Measurements from ENCODE around the gene PLCB1.
"Not testable (repeated sequence)": the region's sequence is repeated elsewhere in the genome, so short reads cannot be mapped to it uniquely, and the experiment has no call there.

Gene PLCB1

DNA sequence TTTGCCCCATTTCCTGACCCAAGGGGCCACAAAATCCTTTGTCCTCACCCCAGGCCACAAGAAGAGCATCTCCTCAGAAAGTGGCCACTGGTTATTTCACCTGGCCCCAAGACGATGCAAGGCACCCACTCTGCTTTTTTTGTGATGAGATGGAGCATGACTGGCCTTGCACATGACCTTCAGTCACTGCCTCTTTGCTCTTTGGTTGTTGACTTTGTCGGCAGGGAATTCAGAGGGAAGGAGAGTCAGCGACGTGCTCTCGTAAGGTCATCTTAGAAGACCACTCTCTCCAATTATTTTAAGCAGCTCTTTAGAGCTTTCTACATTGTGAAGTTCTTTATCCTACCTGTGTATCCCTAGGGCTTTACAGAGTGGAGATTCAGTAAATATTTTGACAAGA lies 306.7 kb downstream of the PLCB1 start:
- Histone ChIP-seq H3K4me1 (ENCODE audit: control insufficient read depth, insufficient read depth, low read length) (no peaks in the 10 kb centered on the region), H3K4me3 (ENCODE audit: insufficient read depth, low read depth, low read length) (no peak overlapping the region), H3K36me3 (ENCODE audit: control insufficient read depth, insufficient read depth, low read length) (no peaks in the 10 kb centered on the region), H3K27ac (ENCODE audit: insufficient read depth, low read depth, low read length, poor library complexity, severe bottlenecking) (no peak overlapping the region), H3K27me3 (ENCODE audit: control insufficient read depth, insufficient read depth, low read length, poor library complexity, severe bottlenecking) (no peaks in the 10 kb centered on the region), H3K9me3 (ENCODE audit: control insufficient read depth, low read length) (no peaks in the 10 kb centered on the region)
- WGBS, 2 experiments: 92 to 99% methylated on average over 4 to 5 of the region's 5 CpGs

DNA sequence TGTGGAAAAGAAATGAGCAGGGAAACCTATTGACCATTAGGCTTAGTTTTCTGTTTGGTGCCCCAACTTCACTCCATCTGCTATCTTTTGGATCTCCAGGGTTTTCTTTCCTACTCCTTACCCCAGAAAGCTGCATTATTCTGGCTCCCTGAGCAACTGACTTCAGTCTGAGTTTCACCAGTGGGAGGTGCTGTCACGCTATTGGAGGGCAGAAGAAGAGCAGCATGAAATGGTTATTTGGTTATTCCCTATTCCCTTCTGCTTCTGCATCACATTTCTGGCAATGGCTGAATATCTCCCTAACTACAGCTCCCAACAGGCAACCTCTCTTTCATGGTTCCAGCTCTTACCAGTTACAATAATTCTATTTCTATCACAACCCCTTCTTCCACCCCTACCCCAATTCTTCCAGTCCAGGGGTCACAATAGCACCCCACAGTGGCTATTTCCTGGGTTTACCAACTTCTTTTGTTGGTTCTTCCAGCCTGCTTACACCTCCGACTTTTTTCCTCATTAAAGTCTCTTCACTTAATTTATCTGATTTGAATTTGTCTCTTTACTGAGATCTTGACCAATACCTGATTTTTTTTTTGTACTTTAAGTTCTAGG lies 311.5 kb downstream of the PLCB1 start:
- 90 to 96% methylated on average over 2 of the region's 2 CpGs for WGBS, 2 experiments

DNA sequence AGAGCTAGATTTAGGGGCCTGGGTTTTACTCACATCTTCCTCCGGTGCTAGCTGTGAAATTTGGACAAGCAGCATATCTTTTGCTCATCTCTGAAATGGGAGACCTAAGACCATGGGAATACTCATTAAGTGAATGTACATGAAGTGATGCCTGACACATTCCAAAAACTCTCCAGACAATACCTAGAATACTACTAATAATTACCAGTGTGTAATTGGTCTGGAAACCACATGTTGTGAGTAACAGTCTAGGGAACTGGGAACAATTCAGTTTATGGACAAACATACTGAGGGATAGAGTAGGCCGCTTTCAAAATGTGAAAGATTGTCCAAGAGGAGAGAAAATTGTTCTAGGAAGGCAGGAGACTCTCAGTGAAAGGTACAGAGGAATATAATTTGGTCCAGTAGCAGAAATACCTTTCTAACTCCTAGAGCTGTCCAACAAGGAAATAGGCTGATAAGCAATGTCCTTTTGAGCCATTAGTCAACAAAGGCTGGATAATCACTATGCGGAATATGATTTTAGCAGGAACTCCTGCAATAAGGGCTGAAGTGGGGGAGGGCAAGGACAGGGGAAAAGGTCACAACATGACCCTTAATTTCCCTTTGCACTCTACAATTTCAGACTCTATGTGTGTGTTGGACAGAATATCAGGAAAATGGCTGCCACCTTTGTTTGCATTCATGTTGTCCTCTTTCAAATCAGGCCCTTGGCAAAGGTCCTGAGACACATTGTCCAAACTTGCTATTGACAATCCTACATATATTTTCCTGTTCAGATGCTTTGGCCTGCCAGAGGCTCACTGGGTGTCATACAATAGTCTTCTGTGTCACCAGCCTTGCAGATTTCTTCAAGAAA lies 315.4 kb downstream of the PLCB1 start:
- Histone ChIP-seq H3K4me1 (ENCODE audit: control insufficient read depth, insufficient read depth, low read length) (no peaks in the 10 kb centered on the region), H3K27ac (ENCODE audit: insufficient read depth, low read depth, low read length, poor library complexity, severe bottlenecking) (no peak overlapping the region), H3K36me3 (ENCODE audit: control insufficient read depth, insufficient read depth, low read length) (no peaks in the 10 kb centered on the region), H3K27me3 (ENCODE audit: control insufficient read depth, insufficient read depth, low read length, poor library complexity, severe bottlenecking) (no peaks in the 10 kb centered on the region), H3K9me3 (ENCODE audit: control insufficient read depth, low read length) (no peaks in the 10 kb centered on the region), H3K4me3 (ENCODE audit: insufficient read depth, low read depth, low read length) (no peak overlapping the region)
- WGBS, 2 experiments: 92% methylated on average over 3 of the region's 3 CpGs

More for the DNA sequence above, 311.5 kb downstream of the PLCB1 start:
- Histone ChIP-seq H3K36me3 (ENCODE audit: control insufficient read depth, insufficient read depth, low read length) (no peaks in the 10 kb centered on the region), H3K27ac (ENCODE audit: insufficient read depth, low read depth, low read length, poor library complexity, severe bottlenecking) (no peak overlapping the region), H3K4me3 (ENCODE audit: insufficient read depth, low read depth, low read length) (no peak overlapping the region), H3K4me1 (ENCODE audit: control insufficient read depth, insufficient read depth, low read length) (no peaks in the 10 kb centered on the region), H3K9me3 (ENCODE audit: control insufficient read depth, low read length) (no peaks in the 10 kb centered on the region), H3K27me3 (ENCODE audit: control insufficient read depth, insufficient read depth, low read length, poor library complexity, severe bottlenecking) (no peaks in the 10 kb centered on the region)

DNA sequence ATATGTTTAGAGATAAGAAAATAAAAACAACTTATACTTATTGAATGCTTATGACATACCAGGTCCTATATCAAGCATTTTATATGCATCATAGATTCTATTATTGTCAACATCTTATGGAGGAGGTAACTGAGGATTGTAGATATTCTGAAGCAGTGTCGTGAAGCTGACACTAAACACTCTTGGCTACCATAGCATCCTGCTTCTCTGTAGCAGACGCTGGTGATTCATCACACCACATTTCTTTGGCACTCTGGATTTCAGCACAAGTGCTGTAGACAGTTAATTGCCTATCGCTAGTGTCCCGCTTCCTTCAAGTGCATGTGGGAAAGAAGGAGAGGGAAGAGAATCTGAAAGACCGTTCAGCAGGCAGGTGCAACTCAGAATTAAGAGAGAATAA lies 317.1 kb downstream of the PLCB1 start:
- Histone ChIP-seq H3K4me1 (ENCODE audit: control insufficient read depth, insufficient read depth, low read length) (no peaks in the 10 kb centered on the region), H3K27ac (ENCODE audit: insufficient read depth, low read depth, low read length, poor library complexity, severe bottlenecking) (no peak overlapping the region), H3K36me3 (ENCODE audit: control insufficient read depth, insufficient read depth, low read length) (no peaks in the 10 kb centered on the region), H3K9me3 (ENCODE audit: control insufficient read depth, low read length) (no peaks in the 10 kb centered on the region), H3K4me3 (ENCODE audit: insufficient read depth, low read depth, low read length) (no peak overlapping the region), H3K27me3 (ENCODE audit: control insufficient read depth, insufficient read depth, low read length, poor library complexity, severe bottlenecking) (no peaks in the 10 kb centered on the region)
- WGBS, 2 experiments: 93 to 95% methylated on average over 5 of the region's 5 CpGs

DNA sequence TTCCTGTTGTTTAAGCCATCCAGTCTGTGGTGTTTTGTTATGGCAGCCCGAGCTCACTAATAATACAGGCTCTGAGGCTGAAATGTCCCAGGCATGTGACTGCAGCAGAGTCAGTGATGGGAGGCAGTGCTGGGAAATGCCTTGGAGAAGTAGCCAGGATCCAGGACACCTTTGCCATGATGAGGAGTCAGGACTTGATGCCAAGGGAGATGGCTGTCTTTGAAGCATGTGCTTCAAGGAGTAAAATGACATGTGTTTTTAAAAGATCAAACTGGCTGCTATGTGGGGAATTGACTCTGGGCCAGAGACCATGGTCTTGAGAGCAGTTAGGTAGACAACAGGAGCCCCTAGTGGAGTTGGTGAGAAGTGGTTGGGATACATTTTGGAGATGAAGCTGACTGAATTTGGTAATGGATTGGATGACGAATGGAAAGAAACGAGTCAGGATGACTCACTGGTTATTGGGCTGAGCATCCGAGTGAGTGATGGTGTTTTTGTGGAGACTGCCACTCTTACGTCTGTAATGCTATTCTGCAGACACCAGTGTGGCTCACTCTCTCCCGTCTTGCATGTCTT lies 322.2 kb downstream of the PLCB1 start:
- 76 to 90% methylated on average over 6 of the region's 6 CpGs for WGBS, 2 experiments
- no peak overlapping the region for H3K27ac ChIP-seq (ENCODE audit: insufficient read depth, low read depth, low read length, poor library complexity, severe bottlenecking)

DNA sequence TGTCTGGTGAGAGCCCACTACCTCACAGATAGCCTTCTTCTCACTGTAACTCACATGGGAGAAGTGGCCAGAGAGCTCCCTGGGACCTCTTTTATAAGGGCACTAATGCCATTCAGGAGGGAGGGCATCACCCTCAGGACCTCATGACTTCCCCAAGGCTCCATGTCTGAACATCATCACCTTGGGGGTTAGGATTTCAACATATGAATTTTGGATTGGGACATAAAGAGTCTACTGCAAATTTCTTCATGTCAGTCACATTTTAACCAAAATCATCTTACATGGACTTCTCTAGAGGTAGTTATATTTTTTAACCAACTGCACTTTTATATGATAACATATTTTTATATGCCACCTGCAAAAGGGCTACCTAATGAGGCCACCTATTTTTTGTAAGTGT lies 324.7 kb downstream of the PLCB1 start:
- Histone ChIP-seq H3K27ac (ENCODE audit: insufficient read depth, low read depth, low read length, poor library complexity, severe bottlenecking) (no peak overlapping the region), H3K9me3 (ENCODE audit: control insufficient read depth, low read length) (no peaks in the 10 kb centered on the region), H3K36me3 (ENCODE audit: control insufficient read depth, insufficient read depth, low read length) (no peaks in the 10 kb centered on the region), H3K4me1 (ENCODE audit: control insufficient read depth, insufficient read depth, low read length) (no peaks in the 10 kb centered on the region), H3K27me3 (ENCODE audit: control insufficient read depth, insufficient read depth, low read length, poor library complexity, severe bottlenecking) (no peaks in the 10 kb centered on the region), H3K4me3 (ENCODE audit: insufficient read depth, low read depth, low read length) (no peak overlapping the region)

More for the DNA sequence above, 322.2 kb downstream of the PLCB1 start:
- Histone ChIP-seq H3K36me3 (ENCODE audit: control insufficient read depth, insufficient read depth, low read length) (no peaks in the 10 kb centered on the region), H3K4me1 (ENCODE audit: control insufficient read depth, insufficient read depth, low read length) (no peaks in the 10 kb centered on the region), H3K9me3 (ENCODE audit: control insufficient read depth, low read length) (no peaks in the 10 kb centered on the region), H3K27me3 (ENCODE audit: control insufficient read depth, insufficient read depth, low read length, poor library complexity, severe bottlenecking) (no peaks in the 10 kb centered on the region), H3K4me3 (ENCODE audit: insufficient read depth, low read depth, low read length) (no peak overlapping the region)

DNA sequence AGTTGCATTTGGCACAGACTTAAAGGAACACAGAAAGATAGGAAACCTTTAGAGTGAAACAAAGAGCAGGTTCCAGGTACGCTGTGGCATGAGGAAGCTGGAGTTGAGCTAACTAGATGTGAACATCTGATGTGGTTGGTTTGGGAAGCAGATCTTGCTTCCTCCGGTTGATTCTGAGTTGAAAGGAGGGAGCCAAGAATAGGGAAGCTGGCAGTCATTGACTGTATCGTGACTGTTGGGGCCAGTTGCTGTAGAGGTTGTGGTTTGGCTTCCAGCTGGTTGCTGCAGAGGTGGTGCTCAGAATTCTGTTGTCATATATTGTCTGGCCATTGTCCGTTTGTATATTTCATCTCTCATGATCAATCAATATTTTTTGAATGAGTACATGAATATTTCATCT lies 325.9 kb downstream of the PLCB1 start:
- Histone ChIP-seq H3K27ac (ENCODE audit: insufficient read depth, low read depth, low read length, poor library complexity, severe bottlenecking) (no peak overlapping the region), H3K27me3 (ENCODE audit: control insufficient read depth, insufficient read depth, low read length, poor library complexity, severe bottlenecking) (no peaks in the 10 kb centered on the region), H3K9me3 (ENCODE audit: control insufficient read depth, low read length) (no peaks in the 10 kb centered on the region), H3K36me3 (ENCODE audit: control insufficient read depth, insufficient read depth, low read length) (no peaks in the 10 kb centered on the region), H3K4me3 (ENCODE audit: insufficient read depth, low read depth, low read length) (no peak overlapping the region), H3K4me1 (ENCODE audit: control insufficient read depth, insufficient read depth, low read length) (no peaks in the 10 kb centered on the region)
- WGBS, 2 experiments: 78 to 86% methylated on average over 3 to 4 of the region's 4 CpGs

DNA sequence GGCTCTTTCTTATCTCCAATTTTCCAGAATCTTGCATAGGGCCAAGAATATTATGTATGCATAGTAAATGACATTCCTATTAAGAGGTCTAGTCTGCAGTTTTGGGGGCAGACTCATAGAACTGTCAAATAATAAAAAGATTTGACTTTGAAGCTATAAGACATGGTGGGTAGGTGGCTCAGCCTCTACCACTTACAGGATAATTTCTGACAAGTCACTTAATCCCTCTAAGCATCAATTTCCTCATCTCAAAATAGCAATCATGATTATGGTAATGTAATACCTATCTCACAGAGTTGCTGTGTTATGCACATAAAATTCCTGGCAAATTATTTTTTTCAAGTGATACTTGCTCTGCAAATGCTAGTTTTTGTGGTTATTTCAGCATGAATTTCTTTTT lies 329.1 kb downstream of the PLCB1 start:
- no peaks in the 10 kb centered on the region for H3K27me3 ChIP-seq (ENCODE audit: control insufficient read depth, insufficient read depth, low read length, poor library complexity, severe bottlenecking)
- H3K4me1 ChIP-seq (ENCODE audit: control insufficient read depth, insufficient read depth, low read length): no peaks in the 10 kb centered on the region
- H3K27ac ChIP-seq (ENCODE audit: insufficient read depth, low read depth, low read length, poor library complexity, severe bottlenecking): no peak overlapping the region
- H3K4me3 ChIP-seq (ENCODE audit: insufficient read depth, low read depth, low read length): no peak overlapping the region
- no peaks in the 10 kb centered on the region for H3K9me3 ChIP-seq (ENCODE audit: control insufficient read depth, low read length)
- no peaks in the 10 kb centered on the region for H3K36me3 ChIP-seq (ENCODE audit: control insufficient read depth, insufficient read depth, low read length)

DNA sequence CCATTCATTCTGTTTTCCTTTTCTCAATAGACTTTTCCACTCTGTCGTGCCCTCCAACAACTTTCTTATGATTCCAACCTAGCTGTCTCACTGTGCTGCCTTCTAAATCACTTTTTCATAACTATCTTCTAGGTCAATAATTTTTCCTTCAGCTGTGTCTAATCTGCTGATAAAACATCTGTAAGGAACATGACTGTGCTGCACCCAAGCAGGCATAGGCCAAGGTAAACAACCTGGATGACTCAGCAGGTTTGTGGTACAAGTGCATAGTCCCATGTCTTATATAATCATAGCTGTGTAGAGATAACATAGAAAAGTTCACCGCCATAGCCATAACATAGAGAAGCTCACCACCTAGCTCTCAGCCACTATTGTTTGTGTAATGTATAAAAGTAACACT lies 332.3 kb downstream of the PLCB1 start:
- Histone ChIP-seq H3K27me3 (ENCODE audit: control insufficient read depth, insufficient read depth, low read length, poor library complexity, severe bottlenecking) (no peaks in the 10 kb centered on the region), H3K36me3 (ENCODE audit: control insufficient read depth, insufficient read depth, low read length) (no peaks in the 10 kb centered on the region), H3K27ac (ENCODE audit: insufficient read depth, low read depth, low read length, poor library complexity, severe bottlenecking) (no peak overlapping the region), H3K9me3 (ENCODE audit: control insufficient read depth, low read length) (no peaks in the 10 kb centered on the region), H3K4me3 (ENCODE audit: insufficient read depth, low read depth, low read length) (no peak overlapping the region), H3K4me1 (ENCODE audit: control insufficient read depth, insufficient read depth, low read length) (no peaks in the 10 kb centered on the region)
- 82 to 90% methylated on average over 1 of the region's 2 CpGs for WGBS, 2 experiments

DNA sequence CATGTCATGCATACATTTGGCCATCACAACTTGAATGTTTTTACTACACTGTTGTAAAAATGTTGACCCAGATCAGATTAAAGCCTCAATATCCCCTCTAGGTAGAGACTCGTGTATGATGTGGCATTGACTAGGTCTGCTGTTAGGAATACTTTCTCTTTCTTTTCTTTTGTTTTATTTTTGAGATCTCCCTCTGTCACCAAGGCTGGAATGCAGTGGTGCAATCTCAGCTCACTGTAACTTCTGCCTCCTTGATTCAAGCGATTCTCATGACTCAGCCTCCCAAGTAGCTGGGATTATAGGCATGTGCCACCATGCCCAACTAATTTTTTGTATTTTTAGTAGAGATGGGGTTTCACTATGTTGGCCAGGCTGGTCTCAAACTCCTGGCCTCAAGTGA lies 334.7 kb downstream of the PLCB1 start:
- not testable (repeated sequence) for H3K4me1 ChIP-seq (ENCODE audit: control insufficient read depth, insufficient read depth, low read length); H3K27ac ChIP-seq (ENCODE audit: insufficient read depth, low read depth, low read length, poor library complexity, severe bottlenecking); H3K9me3 ChIP-seq (ENCODE audit: control insufficient read depth, low read length); H3K27me3 ChIP-seq (ENCODE audit: control insufficient read depth, insufficient read depth, low read length, poor library complexity, severe bottlenecking); H3K36me3 ChIP-seq (ENCODE audit: control insufficient read depth, insufficient read depth, low read length); H3K4me3 ChIP-seq (ENCODE audit: insufficient read depth, low read depth, low read length)
- WGBS, 2 experiments: 91 to 93% methylated on average over 2 of the region's 2 CpGs
